ENCODE data around the gene KLHL17.
"Not testable (repeated sequence)": the region's sequence is repeated elsewhere in the genome, so short reads cannot be mapped to it uniquely, and the experiment has no call there.

KLHL17 gene

GRCh38 chr1:1003618-1004419, 43.4 kb downstream of the KLHL17 start:
- no peak for DNase-seq

GRCh38 chr1:1004420-1004779, 44.0 kb downstream of the KLHL17 start:
- no peak for DNase-seq

- DNase-seq = no peak
Measured at GRCh38 chr1:1004780-1005697, 44.7 kb downstream of the KLHL17 start.

GRCh38 chr1:1005774-1006304, 45.5 kb downstream of the KLHL17 start:
- DNase-seq = no peak

- DNase-seq = no peak
Measured at GRCh38 chr1:1006305-1007159, 46.1 kb downstream of the KLHL17 start.

GRCh38 chr1:1010131-1010530, 49.7 kb downstream of the KLHL17 start:
- not testable (repeated sequence) for DNase-seq

- DNase-seq = no peak
Measured at GRCh38 chr1:1011396-1011949, 51.1 kb downstream of the KLHL17 start.

GRCh38 chr1:1012736-1013104, 52.3 kb downstream of the KLHL17 start:
- not testable (repeated sequence) for DNase-seq

GRCh38 chr1:1013105-1013921, 52.9 kb downstream of the KLHL17 start, which contains the start of gene ISG15:
Gene ISG15, plus strand, starts transcription at chr1:1013497. Its CDS starts 77 bp downstream, at chr1:1013574.
- peak; percentile 92 for DNase-seq

GRCh38 chr1:1013922-1014648, 53.7 kb downstream of the KLHL17 start:
- peak; percentile 53 for DNase-seq

GRCh38 chr1:1014799-1015681, 54.7 kb downstream of the KLHL17 start:
- peak; percentile 35 for DNase-seq
